ENCODE measurements around the gene SLC24A4. TPM values are rescaled to one million over a fixed set of nuclear protein-coding genes. Genes with fewer than 3 reads are reported as not detected.

The SLC24A4 gene
- total RNA-seq, 1 experiment from 2014 or later = not detected

DNA sequence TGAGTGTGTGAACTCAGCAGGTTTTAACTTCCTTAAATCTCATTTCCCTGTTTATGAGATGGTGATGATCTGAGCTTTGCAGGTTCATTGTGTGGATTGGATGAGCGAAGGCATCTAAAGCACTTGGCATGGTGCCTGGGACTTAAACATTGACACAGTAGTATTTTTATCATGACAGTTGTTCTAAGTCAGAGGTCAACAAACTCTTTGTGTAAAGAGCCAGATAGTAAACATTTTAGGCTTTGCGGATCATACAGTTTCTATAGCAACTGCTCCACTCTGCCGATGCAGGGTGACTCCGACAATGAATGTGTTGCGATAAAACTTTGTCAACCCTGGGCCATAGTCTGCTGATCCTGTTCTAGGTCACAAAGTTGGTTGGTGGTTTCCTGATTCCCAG lies 25.2 kb downstream of the SLC24A4 start:
- BruUV-seq (replicated peaks) = no TSS peak
- no peaks in the 10 kb centered on the region for H3K36me3 Mint-ChIP-seq (ENCODE audit: insufficient read depth, unreplicated experiment)
- peaks cover 100% of the 10 kb centered on the region for H3K27me3 Mint-ChIP-seq (ENCODE audit: unreplicated experiment)
- CTCF ChIA-PET = no interaction called here
- no peaks in the 10 kb centered on the region for H3K9me3 Mint-ChIP-seq (ENCODE audit: low read depth, unreplicated experiment)
- no peak overlapping the region for H3K4me3 Mint-ChIP-seq (ENCODE audit: low read depth, unreplicated experiment)
- no peak for DNase-seq
- intact Hi-C loops (cut with micrococcal nuclease; ENCODE audit: unreplicated experiment) = no loop called here
- TF ChIP-seq, protein P1, sequence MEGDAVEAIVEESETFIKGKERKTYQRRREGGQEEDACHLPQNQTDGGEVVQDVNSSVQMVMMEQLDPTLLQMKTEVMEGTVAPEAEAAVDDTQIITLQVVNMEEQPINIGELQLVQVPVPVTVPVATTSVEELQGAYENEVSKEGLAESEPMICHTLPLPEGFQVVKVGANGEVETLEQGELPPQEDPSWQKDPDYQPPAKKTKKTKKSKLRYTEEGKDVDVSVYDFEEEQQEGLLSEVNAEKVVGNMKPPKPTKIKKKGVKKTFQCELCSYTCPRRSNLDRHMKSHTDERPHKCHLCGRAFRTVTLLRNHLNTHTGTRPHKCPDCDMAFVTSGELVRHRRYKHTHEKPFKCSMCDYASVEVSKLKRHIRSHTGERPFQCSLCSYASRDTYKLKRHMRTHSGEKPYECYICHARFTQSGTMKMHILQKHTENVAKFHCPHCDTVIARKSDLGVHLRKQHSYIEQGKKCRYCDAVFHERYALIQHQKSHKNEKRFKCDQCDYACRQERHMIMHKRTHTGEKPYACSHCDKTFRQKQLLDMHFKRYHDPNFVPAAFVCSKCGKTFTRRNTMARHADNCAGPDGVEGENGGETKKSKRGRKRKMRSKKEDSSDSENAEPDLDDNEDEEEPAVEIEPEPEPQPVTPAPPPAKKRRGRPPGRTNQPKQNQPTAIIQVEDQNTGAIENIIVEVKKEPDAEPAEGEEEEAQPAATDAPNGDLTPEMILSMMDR (IDR thresholded peaks at IDR 0.05; ENCODE audit: unreplicated experiment) = no peak
- H3K27ac Mint-ChIP-seq (ENCODE audit: unreplicated experiment) = no peak overlapping the region
- H3K4me1 Mint-ChIP-seq (ENCODE audit: low read depth, unreplicated experiment) = no peaks in the 10 kb centered on the region

- H3K4me3 Mint-ChIP-seq (ENCODE audit: low read depth, unreplicated experiment) = no peak overlapping the region
- intact Hi-C loops (cut with micrococcal nuclease; ENCODE audit: unreplicated experiment) = no loop called here
- no peaks in the 10 kb centered on the region for H3K9me3 Mint-ChIP-seq (ENCODE audit: low read depth, unreplicated experiment)
- no peak overlapping the region for H3K27ac Mint-ChIP-seq (ENCODE audit: unreplicated experiment)
- no peak for DNase-seq
- no peaks in the 10 kb centered on the region for H3K36me3 Mint-ChIP-seq (ENCODE audit: insufficient read depth, unreplicated experiment)
- CTCF ChIA-PET = no interaction called here
- peaks cover 99% of the 10 kb centered on the region for H3K27me3 Mint-ChIP-seq (ENCODE audit: unreplicated experiment)
- no peaks in the 10 kb centered on the region for H3K4me1 Mint-ChIP-seq (ENCODE audit: low read depth, unreplicated experiment)
- BruUV-seq (replicated peaks) = no TSS peak
- TF ChIP-seq, protein P1 (IDR thresholded peaks at IDR 0.05; ENCODE audit: unreplicated experiment) = no peak
These were observed 28.8 kb downstream of the SLC24A4 start for GRCh38 chr14:92351750-92352149.

DNA sequence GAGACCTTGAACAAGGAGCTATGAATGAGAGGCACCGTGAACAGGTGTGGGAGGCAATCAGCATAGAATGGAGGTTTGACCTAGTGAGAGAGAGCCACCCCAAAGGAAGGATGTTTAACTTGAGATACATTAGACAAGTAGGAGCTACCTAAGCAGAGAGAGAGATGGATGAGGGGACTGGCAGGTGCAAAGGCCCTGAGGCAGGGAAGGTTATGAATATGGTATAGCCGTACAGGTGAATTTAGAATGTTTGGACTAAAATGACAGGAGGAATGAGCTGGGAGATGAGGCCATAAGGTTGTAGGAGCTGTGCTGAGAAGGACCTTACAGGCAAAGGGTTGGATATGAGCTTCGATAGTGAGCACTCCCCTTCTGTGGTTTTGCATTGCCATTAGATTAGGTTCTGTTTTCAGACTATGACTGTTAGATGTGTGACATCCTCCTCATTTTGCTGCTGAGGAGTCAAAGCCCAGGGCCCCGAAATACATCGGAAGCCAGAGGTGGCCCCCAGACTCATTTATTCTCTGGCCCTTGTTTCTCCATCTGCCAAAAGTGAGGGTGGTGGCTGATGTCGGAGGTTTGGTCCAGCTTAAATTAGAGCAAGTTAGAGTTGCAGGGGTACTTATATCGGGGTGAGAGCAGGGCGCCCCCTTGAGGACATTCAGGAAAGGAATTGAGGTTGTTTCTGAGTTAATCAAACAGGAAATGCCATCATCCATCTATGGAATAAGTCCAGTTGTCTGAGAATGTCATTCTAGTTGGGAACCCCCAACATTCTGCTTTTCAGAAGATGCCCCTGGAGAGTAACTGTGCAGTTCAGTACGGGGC lies 29.4 kb downstream of the SLC24A4 start:
- Mint-ChIP-seq H3K27me3 (ENCODE audit: unreplicated experiment) (peaks cover 99% of the 10 kb centered on the region), H3K9me3 (ENCODE audit: low read depth, unreplicated experiment) (no peaks in the 10 kb centered on the region), H3K27ac (ENCODE audit: unreplicated experiment) (no peak overlapping the region), H3K36me3 (ENCODE audit: insufficient read depth, unreplicated experiment) (no peaks in the 10 kb centered on the region), H3K4me1 (ENCODE audit: low read depth, unreplicated experiment) (no peaks in the 10 kb centered on the region), H3K4me3 (ENCODE audit: low read depth, unreplicated experiment) (no peak overlapping the region)
- TF ChIP-seq, protein P1 (IDR thresholded peaks at IDR 0.05; ENCODE audit: unreplicated experiment) = peak; percentile 12
- DNase-seq = no peak
- CTCF ChIA-PET = no interaction called here
- intact Hi-C loops (cut with micrococcal nuclease; ENCODE audit: unreplicated experiment) = no loop called here
- BruUV-seq (replicated peaks) = no TSS peak

- peaks cover 99% of the 10 kb centered on the region for H3K27me3 Mint-ChIP-seq (ENCODE audit: unreplicated experiment)
- H3K4me3 Mint-ChIP-seq (ENCODE audit: low read depth, unreplicated experiment) = no peak overlapping the region
- H3K27ac Mint-ChIP-seq (ENCODE audit: unreplicated experiment) = no peak overlapping the region
- CTCF ChIA-PET = interaction anchor here (0.7 to 1.0 kb wide), 2 partner anchors 11 to 13 kb away, joined by 3 read pairs; no protein-coding TSS in a partner anchor
- no peaks in the 10 kb centered on the region for H3K36me3 Mint-ChIP-seq (ENCODE audit: insufficient read depth, unreplicated experiment)
- intact Hi-C loops (cut with micrococcal nuclease; ENCODE audit: unreplicated experiment) = no loop called here
- BruUV-seq (replicated peaks) = no TSS peak
- no peaks in the 10 kb centered on the region for H3K9me3 Mint-ChIP-seq (ENCODE audit: low read depth, unreplicated experiment)
- no peaks in the 10 kb centered on the region for H3K4me1 Mint-ChIP-seq (ENCODE audit: low read depth, unreplicated experiment)
- no peak for DNase-seq
- TF ChIP-seq, protein P1 (IDR thresholded peaks at IDR 0.05; ENCODE audit: unreplicated experiment) = no peak
These were observed 30.5 kb downstream of the SLC24A4 start for GRCh38 chr14:92353447-92353846.
